Type B pancreatic cell (in vitro differentiated cells): Measurements from ENCODE around the gene SMG1. TPM values are rescaled to one million over a fixed set of nuclear protein-coding genes. Genes with fewer than 3 reads are reported as not detected.

Experiments used
- DNase-seq: peaks from one replicate; pipeline ENCODE4 v3.0.0; 2021; ENCODE audit warnings: mixed read lengths; ENCODE audit not compliant: unreplicated experiment; ENCODE audit errors: extremely low spot score
- H3K27ac Mint-ChIP-seq: 2 replicates; pipeline ENCODE4 v1.8.0; 2021; ENCODE audit warnings: mild to moderate bottlenecking, mixed read lengths
- H3K27me3 Mint-ChIP-seq: 2 replicates; pipeline ENCODE4 v1.8.0; 2021; ENCODE audit warnings: mixed read lengths
- H3K36me3 Mint-ChIP-seq: 2 replicates; pipeline ENCODE4 v1.8.0; 2021; ENCODE audit warnings: mixed read lengths
- H3K4me1 Mint-ChIP-seq: one replicate; pipeline ENCODE4 v1.8.0; 2021; ENCODE audit warnings: mixed read lengths; ENCODE audit not compliant: unreplicated experiment
- H3K4me3 Mint-ChIP-seq: 2 replicates; pipeline ENCODE4 v1.8.0; 2021; ENCODE audit warnings: mild to moderate bottlenecking, mixed read lengths
- H3K9me3 Mint-ChIP-seq: 2 replicates; pipeline ENCODE4 v1.8.0; 2021; ENCODE audit warnings: mixed read lengths
- CTCF ChIP-seq: fragments of 200-600 bp; sonication (generic); conservative IDR thresholded peaks from 2 replicates; pipeline ENCODE4 v1.5.0; 2021; ENCODE audit warnings: antibody characterized with exemption, mild to moderate bottlenecking
- total RNA-seq: library from RNA; stranded (reverse); gene quantifications from 2 replicates; pipeline ENCODE4 v1.2.1, GENCODE V29; 2021; ENCODE audit warnings: low replicate concordance

Gene SMG1
- total RNA-seq, 1 donor from 2014 or later, result 80.5 TPM

- H3K4me3 Mint-ChIP-seq, result no peak overlapping the region
- H3K9me3 Mint-ChIP-seq, result no peaks in the 10 kb centered on the region
- no peak for DNase-seq
- no peaks in the 10 kb centered on the region for H3K27me3 Mint-ChIP-seq
- no peaks in the 10 kb centered on the region for H3K4me1 Mint-ChIP-seq
- H3K36me3 Mint-ChIP-seq, result peaks cover 36% of the 10 kb centered on the region
- no peak for TF ChIP-seq CTCF
- no peak overlapping the region for H3K27ac Mint-ChIP-seq
Measured at GRCh38 chr16:18841833-18842525, 84.2 kb downstream of the SMG1 start.

GRCh38 chr16:18839555-18839954, 86.7 kb downstream of the SMG1 start:
- Mint-ChIP-seq H3K4me1 (no peaks in the 10 kb centered on the region), H3K9me3 (no peaks in the 10 kb centered on the region), H3K4me3 (no peak overlapping the region), H3K27me3 (no peaks in the 10 kb centered on the region), H3K36me3 (peaks cover 42% of the 10 kb centered on the region), H3K27ac (peak overlapping the region; percentile 91)
- DNase-seq, result no peak
- TF ChIP-seq CTCF, result no peak

- Mint-ChIP-seq H3K27ac (no peak overlapping the region), H3K36me3 (peaks cover 47% of the 10 kb centered on the region), H3K4me3 (no peak overlapping the region), H3K4me1 (no peaks in the 10 kb centered on the region), H3K9me3 (no peaks in the 10 kb centered on the region), H3K27me3 (no peaks in the 10 kb centered on the region)
- TF ChIP-seq CTCF, result no peak
- DNase-seq, result no peak
Measured at GRCh38 chr16:18836702-18837101, 89.5 kb downstream of the SMG1 start.

GRCh38 chr16:18834864-18835263, 91.3 kb downstream of the SMG1 start:
- TF ChIP-seq CTCF, result no peak
- H3K4me3 Mint-ChIP-seq, result no peak overlapping the region
- H3K27me3 Mint-ChIP-seq, result no peaks in the 10 kb centered on the region
- DNase-seq, result no peak
- no peak overlapping the region for H3K27ac Mint-ChIP-seq
- no peaks in the 10 kb centered on the region for H3K9me3 Mint-ChIP-seq
- peaks cover 47% of the 10 kb centered on the region for H3K36me3 Mint-ChIP-seq
- no peaks in the 10 kb centered on the region for H3K4me1 Mint-ChIP-seq

GRCh38 chr16:18833707-18834505, 92.3 kb downstream of the SMG1 start:
- DNase-seq, result no peak

More at GRCh38 chr16:18833707-18834505, 92.3 kb downstream of the SMG1 start:
- no peaks in the 10 kb centered on the region for H3K9me3 Mint-ChIP-seq
- no peak overlapping the region for H3K4me3 Mint-ChIP-seq
- H3K4me1 Mint-ChIP-seq, result no peaks in the 10 kb centered on the region
- H3K27me3 Mint-ChIP-seq, result no peaks in the 10 kb centered on the region
- no peak overlapping the region for H3K27ac Mint-ChIP-seq
- no peak for TF ChIP-seq CTCF
- H3K36me3 Mint-ChIP-seq, result peaks cover 45% of the 10 kb centered on the region
